HL-60 (cell line): ENCODE results near the gene FAM118A.

Source experiments
- DNase-seq, 2 experiments: peaks; one replicate each; pipeline ENCODE4 v3.0.0-alpha.2; 2010 to 2020; ENCODE audit warnings: low read depth in 1 of 2, low spot score in 1 of 2
- H3K27ac ChIP-seq: fragments of 250-450 bp; sonication (Bioruptor Pico); replicated peaks from 2 replicates; pipeline ENCODE4 v1.5.1; 2020; ENCODE audit warnings: mild to moderate bottlenecking, moderate library complexity
- H3K27me3 ChIP-seq: fragments of 250-450 bp; sonication (Bioruptor Pico); 2 replicates; pipeline ENCODE4 v1.5.1; 2021; ENCODE audit warnings: mild to moderate bottlenecking, moderate library complexity; ENCODE audit not compliant: insufficient read depth, poor library complexity, severe bottlenecking
- H3K4me3 ChIP-seq: replicated peaks from 2 replicates; pipeline ENCODE4 v1.5.1; 2011; ENCODE audit warnings: mild to moderate bottlenecking, control low read depth, low read length; ENCODE audit not compliant: insufficient read depth
- CTCF ChIP-seq: IDR thresholded peaks from one replicate; pipeline ENCODE4 v1.5.1; 2011; ENCODE audit warnings: low read length, control low read depth, inconsistent platforms; ENCODE audit not compliant: insufficient read depth
- GABPA ChIP-seq: IDR thresholded peaks from 2 replicates; pipeline ENCODE4 v1.6.1; 2012; ENCODE audit warnings: low read depth
- POLR2AphosphoS5 ChIP-seq: IDR thresholded peaks from 2 replicates; pipeline ENCODE4 v1.6.1; 2012; ENCODE audit warnings: low read depth
- REST ChIP-seq: IDR thresholded peaks from 2 replicates; pipeline ENCODE4 v1.6.1; 2012; ENCODE audit warnings: low read depth; ENCODE audit not compliant: insufficient replicate concordance
- SPI1 ChIP-seq: IDR thresholded peaks from 2 replicates; pipeline ENCODE4 v1.6.1; 2012; ENCODE audit warnings: low read depth, mild to moderate bottlenecking, borderline replicate concordance

FAM118A gene

GRCh38 chr22:45303181-45303580 lies 6.6 kb upstream of the FAM118A start:
- DNase-seq, result no peak
- TF ChIP-seq POLR2AphosphoS5, result no peak
- Histone ChIP-seq H3K27me3 (no peaks in the 10 kb centered on the region), H3K27ac (no peak overlapping the region), H3K4me3 (no peak overlapping the region)

- no peak overlapping the region for H3K4me3 ChIP-seq
- no peak for DNase-seq
- no peak for TF ChIP-seq GABPA
- TF ChIP-seq POLR2AphosphoS5, result no peak
- no peak for TF ChIP-seq REST
- no peak for TF ChIP-seq SPI1
- TF ChIP-seq CTCF, result no peak
- H3K27me3 ChIP-seq, result no peaks in the 10 kb centered on the region
- no peak overlapping the region for H3K27ac ChIP-seq
Observed at GRCh38 chr22:45304971-45305370, 4.8 kb upstream of the FAM118A start.

- no peak for TF ChIP-seq REST
- no peak for TF ChIP-seq CTCF
- TF ChIP-seq POLR2AphosphoS5, result no peak
- no peak for TF ChIP-seq SPI1
- TF ChIP-seq GABPA, result no peak
- no peak for DNase-seq
- H3K27ac ChIP-seq, result no peak overlapping the region
Observed at GRCh38 chr22:45305456-45306075, 4.2 kb upstream of the FAM118A start.

GRCh38 chr22:45306139-45306538 lies 3.6 kb upstream of the FAM118A start:
- no peak overlapping the region for H3K27ac ChIP-seq
- TF ChIP-seq REST (no peak), POLR2AphosphoS5 (no peak), GABPA (no peak), SPI1 (no peak), CTCF (no peak)
- no peak for DNase-seq
- H3K4me3 ChIP-seq, result no peak overlapping the region
- H3K27me3 ChIP-seq, result no peaks in the 10 kb centered on the region

More at GRCh38 chr22:45305456-45306075, 4.2 kb upstream of the FAM118A start:
- H3K4me3 ChIP-seq, result no peak overlapping the region
- H3K27me3 ChIP-seq, result no peaks in the 10 kb centered on the region
